Measurements from ENCODE around the gene WFDC1. TPM values are rescaled to one million over a fixed set of nuclear protein-coding genes. Genes with fewer than 3 reads are reported as not detected.

Gene WFDC1
- total and polyA plus RNA-seq, 10 of the 15 experiments (the other 5 are each of a cell fraction or from before 2014, with no cell fraction given): not detected

GRCh38 chr16:84308120-84308519 is 13.4 kb downstream of the WFDC1 start:
- Histone ChIP-seq H3K4me3 (no peak overlapping the region), H3K4me1 (ENCODE audit: control insufficient read depth, insufficient read depth, low read length) (no peaks in the 10 kb centered on the region), H4K20me1 (ENCODE audit: control insufficient read depth, insufficient read depth) (no peaks in the 10 kb centered on the region), H3K4me2 (ENCODE audit: control insufficient read depth, insufficient read depth) (no peak overlapping the region), H3K27me3 (replicated peaks in 1 of 2; ENCODE audit: control insufficient read depth in 2 of 2, insufficient read depth in 2 of 2, low read length in 1 of 2) (no peaks in the 10 kb centered on the region; a peak in 1 of 4 replicates), H3K27ac (ENCODE audit: control insufficient read depth, insufficient read depth) (no peak overlapping the region), H2AFZ (ENCODE audit: control insufficient read depth, low read depth, low read length) (no peak overlapping the region), H3K9me3 (replicated peaks; ENCODE audit: control insufficient read depth, insufficient read depth, low read length) (no peaks in the 10 kb centered on the region), H3K36me3 (ENCODE audit: control insufficient read depth in 2 of 2, insufficient read depth in 2 of 2, low read length in 1 of 2) (no peaks in the 10 kb centered on the region), H3K79me2 (ENCODE audit: control insufficient read depth, insufficient read depth, low read length) (no peaks in the 10 kb centered on the region), H3K9ac (ENCODE audit: control insufficient read depth, insufficient read depth, low read length) (no peak overlapping the region)
- no TSS peak for BruUV-seq (replicated peaks)
- ChIA-PET CTCF (interaction anchor here (0.9 to 1.5 kb wide), 3 partner anchors 145 to 238 kb away, joined by 3 to 5 read pairs (median 4); no protein-coding TSS in a partner anchor), POLR2A (no interaction called here), SMC1A (ENCODE audit: uncharacterized antibody, unreplicated experiment) (no interaction called here), RAD21 (ENCODE audit: unreplicated experiment) (interaction anchor here (1.3 kb wide), 1 partner anchor 31 kb away, joined by 4 read pairs; no protein-coding TSS in a partner anchor)
- no peak for TF ChIP-seq PML (IDR thresholded peaks at IDR 0.05; ENCODE audit: low read length)
- TF ChIP-seq ZNF274 (IDR thresholded peaks at IDR 0.05; ENCODE audit: insufficient read depth, insufficient read length): no peak
- peak; percentile 16 to 52 (median 41); a peak in 3 of 6 replicates for TF ChIP-seq CTCF (IDR thresholded peaks at IDR 0.05 in 2 of 3, conservative IDR thresholded peaks at IDR 0.05 in 1 of 3; ENCODE audit: control insufficient read depth in 2 of 3, extremely low read depth in 1 of 3, insufficient read depth in 1 of 3, low read depth in 3 of 3, low read length in 3 of 3)
- TF ChIP-seq MEF2B (IDR thresholded peaks at IDR 0.05; ENCODE audit: partially characterized antibody, poor library complexity, severe bottlenecking): peak; percentile 52
- 0 out of 2 replicates have a peak, but pooled peaks have one; percentile 26 for TF ChIP-seq SMC3 (IDR thresholded peaks at IDR 0.05; ENCODE audit: borderline replicate concordance, low read length)
- no peak for TF ChIP-seq RELA (IDR thresholded peaks at IDR 0.05; ENCODE audit: borderline replicate concordance, partially characterized antibody)
- peak; percentile 35; the same call in 1 of the 2 replicates for TF ChIP-seq RAD21 (IDR thresholded peaks at IDR 0.05; ENCODE audit: insufficient read depth, low read depth, low read length)
- no peak for TF ChIP-seq SRF (IDR thresholded peaks at IDR 0.05; ENCODE audit: low read depth in 2 of 2, low read length in 2 of 2)
- FAIRE-seq (no peak), DNase-seq (ENCODE audit: low read depth, low spot score) (no peak), ATAC-seq (peak; percentile 78)
- intact Hi-C loops (cut with micrococcal nuclease; ENCODE audit: unreplicated experiment): loop anchor here (5.0 to 10.0 kb wide), 2 partner anchors 221 to 353 kb away; partner anchors contain the start of gene OSGIN1
- in situ Hi-C loops (cut with MboI): no loop called here
- 16% methylated on average over 11 of the region's 11 CpGs for WGBS (ENCODE audit: insufficient coverage, insufficient replicate concordance, low lambda C conversion rate, missing lambda C conversion rate)
